ENCODE results near the gene RNF183. TPM values are rescaled to one million over a fixed set of nuclear protein-coding genes. Genes with fewer than 3 reads are reported as not detected.

Gene RNF183
- total RNA-seq, 1 experiment from 2014 or later = not detected

- no peaks in the 10 kb centered on the region for H3K4me1 ChIP-seq (ENCODE audit: control insufficient read depth, insufficient read depth, low read length)
- ATAC-seq (no peak), DNase-seq (ENCODE audit: low read depth, low spot score) (no peak)
- in situ Hi-C loops (cut with HindIII; ENCODE audit: low pct_unique_long_range_greater_than_20kb, low sequenced_read_pairs) = no loop called here
- BruUV-seq (replicated peaks) = no TSS peak
- ChIA-PET CTCF (no interaction called here), POLR2A (no interaction called here)
- TF ChIP-seq SIN3A (IDR thresholded peaks at IDR 0.05; ENCODE audit: borderline replicate concordance, insufficient read depth, low read depth, low read length) (no peak), CTCF (IDR thresholded peaks at IDR 0.05) (no peak), REST (IDR thresholded peaks at IDR 0.05; ENCODE audit: insufficient read depth in 1 of 2, low read depth in 2 of 2, low read length in 1 of 2) (no peak), TCF7L2 (IDR thresholded peaks at IDR 0.05; ENCODE audit: low read depth, low read length) (no peak), POLR2AphosphoS5 (IDR thresholded peaks at IDR 0.05; ENCODE audit: low read depth, low read length) (no peak)
- no peak overlapping the region for H3K4me3 ChIP-seq (ENCODE audit: low read depth in 2 of 2, low read length in 2 of 2)
- no peaks in the 10 kb centered on the region for H3K27me3 ChIP-seq (ENCODE audit: control insufficient read depth, insufficient read depth, low read length)
- no peaks in the 10 kb centered on the region for H3K36me3 ChIP-seq (ENCODE audit: control insufficient read depth, insufficient read depth, low read length)
- H3K27ac ChIP-seq (ENCODE audit: low read length) = no peak overlapping the region
- intact Hi-C loops (cut with micrococcal nuclease; ENCODE audit: unreplicated experiment) = no loop called here
- H3K9me3 ChIP-seq (ENCODE audit: control insufficient read depth, insufficient read depth, low read depth, low read length) = no peaks in the 10 kb centered on the region
Observed at GRCh38 chr9:113306566-113306965, 3.4 kb upstream of the RNF183 start.

GRCh38 chr9:113301548-113301947 lies 1.6 kb downstream of the RNF183 start:
- Histone ChIP-seq H3K4me1 (ENCODE audit: control insufficient read depth, insufficient read depth, low read length) (no peaks in the 10 kb centered on the region), H3K27ac (ENCODE audit: low read length) (no peak overlapping the region), H3K4me3 (ENCODE audit: low read depth in 2 of 2, low read length in 2 of 2) (no peak overlapping the region), H3K36me3 (ENCODE audit: control insufficient read depth, insufficient read depth, low read length) (no peaks in the 10 kb centered on the region), H3K9me3 (ENCODE audit: control insufficient read depth, insufficient read depth, low read depth, low read length) (no peaks in the 10 kb centered on the region), H3K27me3 (ENCODE audit: control insufficient read depth, insufficient read depth, low read length) (no peaks in the 10 kb centered on the region; the same call in 1 of the 2 replicates)
- in situ Hi-C loops (cut with HindIII; ENCODE audit: low pct_unique_long_range_greater_than_20kb, low sequenced_read_pairs) = no loop called here
- no peak for TF ChIP-seq POLR2AphosphoS5 (IDR thresholded peaks at IDR 0.05; ENCODE audit: low read depth, low read length)
- no peak for TF ChIP-seq CTCF (IDR thresholded peaks at IDR 0.05)
- no peak for TF ChIP-seq TCF7L2 (IDR thresholded peaks at IDR 0.05; ENCODE audit: low read depth, low read length)
- no peak for TF ChIP-seq SIN3A (IDR thresholded peaks at IDR 0.05; ENCODE audit: borderline replicate concordance, insufficient read depth, low read depth, low read length)
- no peak for TF ChIP-seq REST (IDR thresholded peaks at IDR 0.05; ENCODE audit: insufficient read depth in 1 of 2, low read depth in 2 of 2, low read length in 1 of 2)
- ChIA-PET POLR2A (no interaction called here), CTCF (no interaction called here)
- intact Hi-C loops (cut with micrococcal nuclease; ENCODE audit: unreplicated experiment) = no loop called here
- DNase-seq (ENCODE audit: low read depth, low spot score) (no peak), ATAC-seq (no peak)
- BruUV-seq (replicated peaks) = no TSS peak
